H1 (cell line): Measurements from ENCODE around the gene SNX3. TPM values are rescaled to one million over a fixed set of nuclear protein-coding genes. Genes with fewer than 3 reads are reported as not detected.

Experiments used
- ATF2 ChIP-seq: IDR thresholded peaks from 2 replicates; pipeline ENCODE4 v1.6.1; 2012; ENCODE audit warnings: low read length, inconsistent platforms
- ATF3 ChIP-seq: IDR thresholded peaks from 2 replicates; pipeline ENCODE4 v1.6.1; 2011; ENCODE audit warnings: low read depth, mild to moderate bottlenecking, low read length; ENCODE audit not compliant: insufficient read depth
- CEBPB ChIP-seq: IDR thresholded peaks from 2 replicates; pipeline ENCODE4 v1.6.1; 2012; ENCODE audit warnings: low read depth, low read length
- CHD7 ChIP-seq: fragments of 300-600 bp; sonication (generic); IDR thresholded peaks from 2 replicates; pipeline ENCODE4 v1.7.1; 2012; ENCODE audit warnings: low read length, moderate library complexity, mild to moderate bottlenecking, inconsistent platforms; ENCODE audit not compliant: insufficient replicate concordance
- EZH2 ChIP-seq: fragments of 200-600 bp; sonication (generic); IDR thresholded peaks from 2 replicates; pipeline ENCODE4 v1.7.1; 2012; ENCODE audit warnings: low read depth, mild to moderate bottlenecking, moderate library complexity, low read length, inconsistent platforms; ENCODE audit not compliant: severe bottlenecking
- KDM4A ChIP-seq: IDR thresholded peaks from one replicate; pipeline ENCODE4 v1.7.1; 2012; ENCODE audit warnings: low read depth, mild to moderate bottlenecking, moderate library complexity, low read length, inconsistent platforms; ENCODE audit not compliant: severe bottlenecking
- NANOG ChIP-seq: IDR thresholded peaks from 2 replicates; pipeline ENCODE4 v1.6.1; 2011; ENCODE audit warnings: low read length, low read depth, mild to moderate bottlenecking, inconsistent platforms; ENCODE audit not compliant: insufficient read depth, poor library complexity, severe bottlenecking
- RAD21 ChIP-seq, 2 experiments: IDR thresholded peaks in 1 of 2; conservative IDR thresholded peaks in 1 of 2; 2 replicates each; pipeline ENCODE4 v1.6.1; 2011; ENCODE audit warnings: low read depth in 2 of 2, low read length in 2 of 2, improper control_type of control experiment in 1 of 2, inconsistent platforms in 1 of 2, mild to moderate bottlenecking in 1 of 2, moderate library complexity in 1 of 2
- polyA plus RNA-seq, 7 experiments: library from polyadenylated mRNA; depleted of rRNA in 3 of 7; stranded (reverse) in 5 of 7; unstranded in 2 of 7; fragments of >200 nt in 5 of 7; fragments of 200-250 nt in 2 of 7; gene quantifications; 1 replicate in 5 of 7; 2 replicates in 1 of 7; 4 replicates in 1 of 7; pipeline versions ENCODE4 v1.2.1 to v1.2.3, GENCODE V29; 2011 to 2013; ENCODE audit warnings: missing spikeins in 2 of 7, mixed read lengths in 2 of 7
- total RNA-seq: library from RNA; stranded (reverse); fragmentation: NEBNext Ultra II Directional; extraction: Animal tissue kit (Norgen Biotek cat#: 25700); gene quantifications from 2 replicates; pipeline ENCODE4 v1.2.1, GENCODE V29; 2021

SNX3 gene
- total and polyA plus RNA-seq, 2 of the 8 experiments (the other 6 are each of a cell fraction or from before 2014, with no cell fraction given), result 72.5 to 150 TPM

- TF ChIP-seq CHD7, result no peak
- no peak for TF ChIP-seq NANOG
- no peak for TF ChIP-seq KDM4A
- TF ChIP-seq CEBPB, result no peak
- no peak for TF ChIP-seq ATF3
- TF ChIP-seq EZH2, result no peak
- TF ChIP-seq RAD21 (IDR thresholded peaks at IDR 0.05 in 1 of 2, conservative IDR thresholded peaks at IDR 0.05 in 1 of 2; ENCODE audit: low read depth in 2 of 2, low read length in 2 of 2), result no peak
- TF ChIP-seq ATF2, result no peak
Observed at GRCh38 chr6:108193131-108193530, 67.7 kb downstream of the SNX3 start (continued).
